IPS DF 4.7 (cell line): ENCODE measurements around the gene ILDR2.

Source experiments
- DNase-seq: peaks from one replicate; pipeline ENCODE4 v3.0.0-alpha.2; 2013; ENCODE audit warnings: low spot score; ENCODE audit errors: extremely low read depth

Gene ILDR2

GRCh38 chr1:166925810-166926478 lies 49.4 kb downstream of the ILDR2 start:
- DNase-seq: no peak

- DNase-seq: no peak
Measured at GRCh38 chr1:166924823-166925541, 50.4 kb downstream of the ILDR2 start.

- DNase-seq: no peak
Measured at GRCh38 chr1:166920561-166921475, 54.5 kb downstream of the ILDR2 start.

- no peak for DNase-seq
Measured at GRCh38 chr1:166918956-166919316, 56.4 kb downstream of the ILDR2 start.

GRCh38 chr1:166918088-166918955 lies 57.0 kb downstream of the ILDR2 start:
- no peak for DNase-seq

GRCh38 chr1:166915941-166916340 lies 59.4 kb downstream of the ILDR2 start:
- DNase-seq: no peak

GRCh38 chr1:166915042-166915441 lies 60.3 kb downstream of the ILDR2 start:
- no peak for DNase-seq

- DNase-seq: no peak
Measured at GRCh38 chr1:166914111-166914510, 61.2 kb downstream of the ILDR2 start.

- no peak for DNase-seq
Measured at GRCh38 chr1:166911624-166912023, 63.7 kb downstream of the ILDR2 start.

GRCh38 chr1:166910396-166910994 lies 64.8 kb downstream of the ILDR2 start:
- DNase-seq: peak; percentile 90

GRCh38 chr1:166908942-166909341 lies 66.4 kb downstream of the ILDR2 start:
- DNase-seq: no peak

GRCh38 chr1:166907763-166908162 lies 67.6 kb downstream of the ILDR2 start:
- no peak for DNase-seq

- DNase-seq: no peak
Measured at GRCh38 chr1:166907051-166907450, 68.3 kb downstream of the ILDR2 start.

GRCh38 chr1:166906647-166907046 lies 68.7 kb downstream of the ILDR2 start:
- no peak for DNase-seq

GRCh38 chr1:166905900-166906299 lies 69.4 kb downstream of the ILDR2 start:
- DNase-seq: no peak

GRCh38 chr1:166905136-166905535 lies 70.2 kb downstream of the ILDR2 start:
- DNase-seq: no peak

- DNase-seq: no peak
Measured at GRCh38 chr1:166903232-166903631, 72.1 kb downstream of the ILDR2 start.

GRCh38 chr1:166902279-166902678 lies 73.1 kb downstream of the ILDR2 start:
- no peak for DNase-seq

- DNase-seq: no peak
Measured at GRCh38 chr1:166900987-166901386, 74.4 kb downstream of the ILDR2 start.

GRCh38 chr1:166899769-166900168 lies 75.6 kb downstream of the ILDR2 start:
- no peak for DNase-seq

- DNase-seq: no peak
Measured at GRCh38 chr1:166895766-166896165, 79.6 kb downstream of the ILDR2 start.
